Measurements from ENCODE around the gene DCHS1. TPM values are rescaled to one million over a fixed set of nuclear protein-coding genes. Genes with fewer than 3 reads are reported as not detected.

DCHS1 gene
- total RNA-seq, 4 donors from 2014 or later = 3.9 to 9.0 (median 6.4) TPM

DNA sequence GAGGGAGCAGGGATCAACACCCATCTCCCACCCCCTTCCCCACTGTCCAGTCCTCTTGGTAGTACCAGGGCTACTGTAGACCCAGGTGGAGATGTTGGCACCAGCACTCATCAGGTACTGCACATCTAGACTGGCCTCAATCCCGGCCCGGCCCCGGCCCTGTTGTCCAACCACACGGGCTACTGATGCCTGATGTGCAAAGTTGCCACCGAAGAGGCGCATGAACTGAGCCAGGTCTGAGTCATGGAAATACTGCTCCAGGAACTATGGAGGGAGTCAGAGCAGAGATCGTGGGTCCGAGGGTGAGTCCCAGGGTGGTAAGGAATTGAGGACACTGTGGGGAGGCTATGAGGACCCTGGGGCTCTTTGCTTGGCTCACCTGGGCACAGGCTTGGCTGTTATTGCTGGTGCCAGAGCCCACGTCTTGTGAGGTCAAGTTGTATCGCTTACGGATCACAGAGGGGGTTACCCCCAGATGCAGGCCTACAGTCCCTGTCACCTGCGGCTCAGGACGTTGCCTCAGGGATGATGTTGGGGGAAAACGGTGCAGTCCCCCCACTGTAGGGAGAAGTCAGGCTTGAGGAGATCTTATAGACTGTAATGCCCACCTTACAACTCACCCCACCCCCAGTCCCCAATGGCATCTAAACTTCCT lies 38.9 kb downstream of the DCHS1 start:
- H3K27me3 ChIP-seq = no peaks in the 10 kb centered on the region
- no peak for DNase-seq (ENCODE audit: low spot score in 2 of 2)
- no peak overlapping the region for H3K4me3 ChIP-seq
- 89% methylated on average over 8 of the region's 14 CpGs for WGBS
- H3K36me3 ChIP-seq = peaks cover 14% of the 10 kb centered on the region
- H3K9me3 ChIP-seq = no peaks in the 10 kb centered on the region
- H3K27ac ChIP-seq = no peak overlapping the region
- TF ChIP-seq, protein P1, sequence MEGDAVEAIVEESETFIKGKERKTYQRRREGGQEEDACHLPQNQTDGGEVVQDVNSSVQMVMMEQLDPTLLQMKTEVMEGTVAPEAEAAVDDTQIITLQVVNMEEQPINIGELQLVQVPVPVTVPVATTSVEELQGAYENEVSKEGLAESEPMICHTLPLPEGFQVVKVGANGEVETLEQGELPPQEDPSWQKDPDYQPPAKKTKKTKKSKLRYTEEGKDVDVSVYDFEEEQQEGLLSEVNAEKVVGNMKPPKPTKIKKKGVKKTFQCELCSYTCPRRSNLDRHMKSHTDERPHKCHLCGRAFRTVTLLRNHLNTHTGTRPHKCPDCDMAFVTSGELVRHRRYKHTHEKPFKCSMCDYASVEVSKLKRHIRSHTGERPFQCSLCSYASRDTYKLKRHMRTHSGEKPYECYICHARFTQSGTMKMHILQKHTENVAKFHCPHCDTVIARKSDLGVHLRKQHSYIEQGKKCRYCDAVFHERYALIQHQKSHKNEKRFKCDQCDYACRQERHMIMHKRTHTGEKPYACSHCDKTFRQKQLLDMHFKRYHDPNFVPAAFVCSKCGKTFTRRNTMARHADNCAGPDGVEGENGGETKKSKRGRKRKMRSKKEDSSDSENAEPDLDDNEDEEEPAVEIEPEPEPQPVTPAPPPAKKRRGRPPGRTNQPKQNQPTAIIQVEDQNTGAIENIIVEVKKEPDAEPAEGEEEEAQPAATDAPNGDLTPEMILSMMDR (IDR thresholded peaks at IDR 0.05) = no peak
- TF ChIP-seq EP300 (IDR thresholded peaks at IDR 0.05) (no peak), POLR2AphosphoS5 (IDR thresholded peaks at IDR 0.05) (no peak), POLR2A (IDR thresholded peaks at IDR 0.05) (no peak)
- peaks cover 40% of the 10 kb centered on the region for H3K4me1 ChIP-seq

- TF ChIP-seq EP300 (IDR thresholded peaks at IDR 0.05) = no peak
- no peak for TF ChIP-seq POLR2A (IDR thresholded peaks at IDR 0.05)
- no peak for TF ChIP-seq POLR2AphosphoS5 (IDR thresholded peaks at IDR 0.05)
- WGBS = 93% methylated on average over 9 of the region's 9 CpGs
These were observed 39.6 kb downstream of the DCHS1 start for GRCh38 chr11:6615882-6616585.

DNA sequence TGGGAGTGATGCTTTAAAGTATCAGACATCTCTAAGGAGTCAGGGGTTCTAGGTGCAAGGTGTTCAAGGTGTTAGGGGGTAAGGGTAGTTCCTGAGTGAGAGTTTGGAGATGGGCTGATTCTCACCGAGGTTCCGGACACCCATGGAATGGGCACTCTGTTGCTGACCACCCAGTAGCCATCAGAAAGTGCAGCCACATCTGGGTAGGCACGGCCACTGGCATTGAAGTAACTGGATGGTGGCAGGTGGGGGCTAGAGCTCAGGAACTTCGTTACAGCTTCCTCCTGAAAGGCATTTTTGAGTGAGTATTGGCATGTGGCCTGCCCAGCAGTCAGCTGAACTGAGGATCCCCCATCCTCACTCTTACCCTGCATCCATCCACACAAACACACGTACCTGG lies 40.6 kb downstream of the DCHS1 start:
- Histone ChIP-seq H3K4me3 (no peak overlapping the region), H3K27me3 (no peaks in the 10 kb centered on the region), H3K9me3 (no peaks in the 10 kb centered on the region), H3K36me3 (peaks cover 22% of the 10 kb centered on the region), H3K27ac (no peak overlapping the region), H3K4me1 (peaks cover 51% of the 10 kb centered on the region)
- no peak for TF ChIP-seq POLR2A (IDR thresholded peaks at IDR 0.05)
- TF ChIP-seq, protein P1 (IDR thresholded peaks at IDR 0.05) = no peak
- no peak for TF ChIP-seq EP300 (IDR thresholded peaks at IDR 0.05)
- no peak for TF ChIP-seq POLR2AphosphoS5 (IDR thresholded peaks at IDR 0.05)
- 100% methylated on average over 5 of the region's 5 CpGs for WGBS
- DNase-seq (ENCODE audit: low spot score in 2 of 2) = no peak

More at GRCh38 chr11:6615882-6616585, 39.6 kb downstream of the DCHS1 start:
- Histone ChIP-seq H3K27ac (no peak overlapping the region), H3K4me3 (no peak overlapping the region), H3K27me3 (no peaks in the 10 kb centered on the region), H3K9me3 (no peaks in the 10 kb centered on the region), H3K36me3 (peaks cover 14% of the 10 kb centered on the region), H3K4me1 (peaks cover 47% of the 10 kb centered on the region)
- no peak for DNase-seq (ENCODE audit: low spot score in 2 of 2)

DNA sequence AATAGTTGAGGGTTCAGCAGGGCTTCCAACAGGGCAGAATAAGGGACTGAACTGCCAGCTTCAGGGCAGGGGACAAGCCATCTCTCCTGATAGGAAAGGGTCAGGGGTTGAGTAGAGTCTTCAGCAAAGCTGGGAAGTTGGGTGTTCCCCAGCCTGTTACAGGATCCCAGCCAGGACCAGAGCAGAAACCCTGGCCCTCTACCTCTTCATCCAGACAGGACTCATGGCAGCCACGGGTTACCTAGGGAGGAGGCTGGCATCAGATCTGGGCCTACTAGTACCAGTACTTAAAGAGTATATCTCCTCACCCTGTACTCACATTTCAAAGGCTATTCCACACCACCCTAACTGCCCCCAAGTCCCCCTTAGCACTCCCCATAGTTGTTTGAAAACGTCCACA lies 41.2 kb downstream of the DCHS1 start:
- TF ChIP-seq POLR2A (IDR thresholded peaks at IDR 0.05) = no peak
- no peak for TF ChIP-seq POLR2AphosphoS5 (IDR thresholded peaks at IDR 0.05)
- TF ChIP-seq EP300 (IDR thresholded peaks at IDR 0.05) = no peak
- TF ChIP-seq, protein P1 (IDR thresholded peaks at IDR 0.05) = no peak
- 100% methylated on average over 2 of the region's 2 CpGs for WGBS
- no peaks in the 10 kb centered on the region for H3K27me3 ChIP-seq
- DNase-seq (ENCODE audit: low spot score in 2 of 2) = no peak
- no peak overlapping the region for H3K27ac ChIP-seq
- no peak overlapping the region for H3K4me3 ChIP-seq
- no peaks in the 10 kb centered on the region for H3K9me3 ChIP-seq
- peaks cover 28% of the 10 kb centered on the region for H3K36me3 ChIP-seq
- H3K4me1 ChIP-seq = peaks cover 47% of the 10 kb centered on the region

- WGBS = 86% methylated on average over 3 of the region's 3 CpGs
- Histone ChIP-seq H3K9me3 (no peaks in the 10 kb centered on the region), H3K36me3 (peaks cover 37% of the 10 kb centered on the region), H3K27ac (peak overlapping the region; percentile 97), H3K27me3 (no peaks in the 10 kb centered on the region), H3K4me1 (peaks cover 41% of the 10 kb centered on the region), H3K4me3 (no peak overlapping the region)
- TF ChIP-seq, protein P1 (IDR thresholded peaks at IDR 0.05) = no peak
- TF ChIP-seq POLR2A (IDR thresholded peaks at IDR 0.05) = no peak
- no peak for DNase-seq (ENCODE audit: low spot score in 2 of 2)
These were observed 42.1 kb downstream of the DCHS1 start for GRCh38 chr11:6613496-6613895.
